ENCODE measurements around the gene CD101. TPM values are rescaled to one million over a fixed set of nuclear protein-coding genes. Genes with fewer than 3 reads are reported as not detected.

Gene CD101
- total and polyA plus RNA-seq, 4 experiments from 2014 or later = 2.1 to 9.1 (median 3.9) TPM

DNA sequence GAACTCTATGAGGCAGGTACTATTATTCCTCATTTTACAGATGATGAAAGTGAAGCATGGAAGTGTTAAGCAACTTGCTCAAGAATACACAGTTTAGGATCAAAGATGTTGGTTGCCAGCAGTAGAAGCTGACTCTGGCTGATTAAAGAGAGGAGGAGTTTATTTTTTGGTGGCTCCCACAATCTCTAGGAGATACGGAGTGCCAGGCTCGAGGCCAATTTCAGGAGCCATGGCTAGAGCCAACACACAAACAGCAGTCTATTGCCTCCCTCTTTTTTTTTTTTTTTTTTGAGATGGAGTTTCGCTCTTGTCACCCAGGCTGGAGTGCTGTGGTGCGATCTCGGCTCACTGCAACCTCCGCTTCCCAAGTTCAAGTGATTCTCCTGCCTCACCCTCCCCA lies 78.2 kb downstream of the CD101 start:
- Mint-ChIP-seq H3K9me3 (no peaks in the 10 kb centered on the region), H3K36me3 (peaks cover 75 to 81% of the 10 kb centered on the region in 2 donors), H3K27ac (no peak overlapping the region), H3K4me1 (no peaks in the 10 kb centered on the region), H3K4me3 (no peak overlapping the region), H3K27me3 (no peaks in the 10 kb centered on the region)
- no peak for DNase-seq
- no peak overlapping the region for H3K4me3 ChIP-seq (ENCODE audit: low read length in 2 of 2)
- no peaks in the 10 kb centered on the region for H3K9me3 ChIP-seq (ENCODE audit: control insufficient read depth in 1 of 2, low read length in 2 of 2)
- intact Hi-C loops (cut with micrococcal nuclease) = no loop called here
- no peaks in the 10 kb centered on the region for H3K4me1 ChIP-seq (ENCODE audit: insufficient read depth, low read length)
- ChIA-PET CTCF (ENCODE audit: partially characterized antibody) (interaction anchor here (1.0 to 1.1 kb wide), 2 partner anchors 12 to 45 kb away, joined by 3 to 4 read pairs; no protein-coding TSS in a partner anchor), POLR2A (ENCODE audit: partially characterized antibody) (no interaction called here)
- H3K27me3 ChIP-seq (ENCODE audit: insufficient read depth, low read length) = no peaks in the 10 kb centered on the region
- no peak overlapping the region for H3K27ac ChIP-seq (ENCODE audit: low read depth, low read length)
- peaks cover 55% of the 10 kb centered on the region for H3K36me3 ChIP-seq (ENCODE audit: insufficient read depth, low read length)

- intact Hi-C loops (cut with micrococcal nuclease) = no loop called here
- no peak overlapping the region for H3K4me3 Mint-ChIP-seq
- H3K27me3 Mint-ChIP-seq = no peaks in the 10 kb centered on the region
- Histone ChIP-seq H3K36me3 (ENCODE audit: insufficient read depth, low read length) (peaks cover 29% of the 10 kb centered on the region), H3K9me3 (ENCODE audit: control insufficient read depth in 1 of 2, low read length in 2 of 2) (no peaks in the 10 kb centered on the region), H3K4me3 (ENCODE audit: low read length in 2 of 2) (no peak overlapping the region), H3K27me3 (ENCODE audit: insufficient read depth, low read length) (no peaks in the 10 kb centered on the region), H3K4me1 (ENCODE audit: insufficient read depth, low read length) (no peaks in the 10 kb centered on the region), H3K27ac (ENCODE audit: low read depth, low read length) (no peak overlapping the region)
- H3K4me1 Mint-ChIP-seq = no peaks in the 10 kb centered on the region
- ChIA-PET POLR2A (ENCODE audit: partially characterized antibody) (no interaction called here), CTCF (ENCODE audit: partially characterized antibody) (no interaction called here)
- H3K9me3 Mint-ChIP-seq = no peaks in the 10 kb centered on the region
- no peak for DNase-seq
- H3K36me3 Mint-ChIP-seq = peaks cover 46 to 61% of the 10 kb centered on the region in 2 donors
- H3K27ac Mint-ChIP-seq = no peak overlapping the region
These were observed 82.7 kb downstream of the CD101 start for GRCh38 chr1:117084231-117084630.

Other genes starting within 250 kb of the CD101 start
- gene CD2, start 247.3 kb upstream of the CD101 start, total RNA-seq = 100 to 1,000 TPM; 305 to 316 TPM
- 100 to 1,000 TPM; 409 to 471 TPM for gene CD2, start 247.3 kb upstream of the CD101 start, polyA plus RNA-seq
- under 1 TPM; 0.44 to 0.55 TPM for gene PTGFRN, start 91.8 kb upstream of the CD101 start, total RNA-seq
- under 1 TPM in 1 of 2 donors, not detected in 1; 0.39 TPM for gene PTGFRN, start 91.8 kb upstream of the CD101 start, polyA plus RNA-seq
- 10 to 100 TPM; 26.4 to 29.5 TPM for gene TTF2, start 58.6 kb downstream of the CD101 start, total RNA-seq
- gene TTF2, start 58.6 kb downstream of the CD101 start, polyA plus RNA-seq = 10 to 100 TPM in 1 of 2 donors, 1 to 10 TPM in 1; 5.7 to 14.1 TPM
- under 1 TPM; 0.20 to 0.25 TPM for gene TRIM45, start 120.0 kb downstream of the CD101 start, total RNA-seq
- gene TRIM45, start 120.0 kb downstream of the CD101 start, polyA plus RNA-seq = under 1 TPM in 1 of 2 donors, not detected in 1; 0.11 TPM
- gene VTCN1, start 209.2 kb downstream of the CD101 start, total RNA-seq = not detected
- not detected for gene VTCN1, start 209.2 kb downstream of the CD101 start, polyA plus RNA-seq

All from CD4-positive, alpha-beta memory T cell (primary cell).